CD4-positive, alpha-beta T cell (primary cell): Measurements from ENCODE around the gene CDC5L. TPM values are rescaled to one million over a fixed set of nuclear protein-coding genes. Genes with fewer than 3 reads are reported as not detected.

Experiments
- ATAC-seq: fragments of 200-7000 bp; cut with Tn5 transposase; one replicate; pipeline ENCODE4 v1.10.0; 2022; ENCODE audit warnings: mild to moderate bottlenecking; ENCODE audit not compliant: poor library complexity
- CTCF ChIA-PET: fragments of 350-600 bp; sonication (Branson Sonifier 250); formaldehyde crosslinking; loops from one replicate; lab custom pipeline; 2021; ENCODE audit warnings: antibody characterized with exemption, inconsistent platforms; lab: Charles Lee
- POLR2A ChIA-PET: fragments of 350-600 bp; sonication (Branson Sonifier 250); formaldehyde crosslinking; loops from one replicate; lab custom pipeline; 2021; ENCODE audit warnings: antibody characterized with exemption, inconsistent platforms; lab: Charles Lee
- DNase-seq, 14 experiments: peaks; one replicate each; pipeline ENCODE4 v3.0.0-alpha.2; 2013 to 2020; ENCODE audit warnings: mixed read lengths in 2 of 14
- H3K27ac ChIP-seq, 2 donors: one replicate each; pipeline versions ENCODE4 v1.5.1 to v1.7.0; 2013; ENCODE audit warnings: low read length in 2 of 2, low read depth in 1 of 2, mild to moderate bottlenecking in 1 of 2
- H3K27me3 ChIP-seq, 2 experiments: 1 replicate in 1 of 2; 2 replicates in 1 of 2; pipeline versions ENCODE4 v1.6.1 to v1.7.0; 2013; ENCODE audit warnings: low read length in 2 of 2, control low read depth in 1 of 2, mild to moderate bottlenecking in 1 of 2, moderate library complexity in 1 of 2; ENCODE audit not compliant: insufficient read depth in 2 of 2, control insufficient read depth in 1 of 2
- H3K36me3 ChIP-seq: one replicate; pipeline ENCODE4 v1.6.1; 2013; ENCODE audit warnings: low read length, control low read depth; ENCODE audit not compliant: insufficient read depth
- H3K4me1 ChIP-seq: one replicate; pipeline ENCODE4 v1.6.1; 2013; ENCODE audit warnings: low read length, control low read depth; ENCODE audit not compliant: insufficient read depth
- H3K4me3 ChIP-seq: one replicate; pipeline ENCODE4 v1.5.1; 2013; ENCODE audit warnings: mild to moderate bottlenecking, low read length, moderate library complexity
- H3K9me3 ChIP-seq, 2 experiments: 1 replicate in 1 of 2; 2 replicates in 1 of 2; pipeline versions ENCODE4 v1.6.1 to v1.7.0; 2013; ENCODE audit warnings: low read length in 2 of 2, mild to moderate bottlenecking in 2 of 2, control low read depth in 1 of 2, moderate library complexity in 1 of 2; ENCODE audit not compliant: control insufficient read depth in 1 of 2, insufficient read depth in 1 of 2
- H3K27ac Mint-ChIP-seq: one replicate; pipeline ENCODE4 v1.8.0; 2020; ENCODE audit warnings: mixed read lengths
- H3K27me3 Mint-ChIP-seq: one replicate; pipeline ENCODE4 v1.8.0; 2021; ENCODE audit warnings: mixed read lengths
- H3K36me3 Mint-ChIP-seq: one replicate; pipeline ENCODE4 v1.8.0; 2021; ENCODE audit warnings: low read depth, mixed read lengths
- H3K4me1 Mint-ChIP-seq: one replicate; pipeline ENCODE4 v1.8.0; 2021; ENCODE audit warnings: low read depth, mixed read lengths
- H3K4me3 Mint-ChIP-seq: one replicate; pipeline ENCODE4 v1.8.0; 2020; ENCODE audit warnings: mild to moderate bottlenecking, mixed read lengths
- H3K9me3 Mint-ChIP-seq: one replicate; pipeline ENCODE4 v1.8.0; 2020; ENCODE audit warnings: mixed read lengths
- intact Hi-C, 2 experiments: fragments of 100-400 bp; cut with DNase I in 1 of 2; cut with micrococcal nuclease in 1 of 2; formaldehyde crosslinking; loops; one replicate each; pipeline versions ENCODE4 v1.15.1 to v1.9.0; 2023 to 2025; cut with DNase I, micrococcal nuclease
- total RNA-seq, 174 experiments: library from RNA in 2 of 174; stranded (reverse) in 2 of 174; gene quantifications; one replicate each; pipeline ENCODE4 v1.2.3 and lab custom pipeline; 2021 to 2026
- TF ChIP-seq, protein P1 (sequence below): fragments of 200-600 bp; IDR thresholded peaks from one replicate; pipeline ENCODE4 v1.8.0; 2022; ENCODE audit warnings: antibody characterized with exemption, mild to moderate bottlenecking

CDC5L gene
- total RNA-seq, 2 experiments from 2014 or later = 18.9 to 19.9 TPM

DNA sequence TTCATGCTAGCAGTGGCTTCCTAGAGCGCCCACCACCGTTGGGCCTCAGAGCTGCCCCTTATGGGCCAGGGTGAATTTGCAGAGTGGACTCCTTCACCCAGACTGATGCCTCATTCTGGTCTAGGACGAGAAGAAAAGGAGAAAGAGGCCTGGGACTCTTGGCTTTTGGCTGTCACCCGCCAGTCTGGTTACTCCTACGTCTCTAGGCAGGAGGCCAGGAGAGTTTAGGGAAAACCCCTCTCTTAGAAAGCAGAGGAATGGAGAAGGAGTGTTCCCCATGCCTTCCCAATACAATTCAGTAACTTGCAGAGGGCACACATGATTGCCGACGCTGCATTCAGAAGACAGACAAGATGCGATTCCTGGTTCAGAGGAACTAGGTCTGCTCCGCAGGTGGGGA, 70.1 kb downstream of the CDC5L start:
- Histone ChIP-seq H3K9me3 (no peaks in the 10 kb centered on the region), H3K36me3 (no peaks in the 10 kb centered on the region), H3K4me1 (no peaks in the 10 kb centered on the region), H3K4me3 (no peak overlapping the region), H3K27ac (no peak overlapping the region), H3K27me3 (peaks cover 0 to 2% of the 10 kb centered on the region in 2 experiments)
- Mint-ChIP-seq H3K27me3 (no peaks in the 10 kb centered on the region), H3K27ac (no peak overlapping the region), H3K4me1 (no peaks in the 10 kb centered on the region), H3K4me3 (no peak overlapping the region), H3K9me3 (no peaks in the 10 kb centered on the region), H3K36me3 (peaks cover 4% of the 10 kb centered on the region)
- POLR2A ChIA-PET = no interaction called here
- TF ChIP-seq, protein P1, sequence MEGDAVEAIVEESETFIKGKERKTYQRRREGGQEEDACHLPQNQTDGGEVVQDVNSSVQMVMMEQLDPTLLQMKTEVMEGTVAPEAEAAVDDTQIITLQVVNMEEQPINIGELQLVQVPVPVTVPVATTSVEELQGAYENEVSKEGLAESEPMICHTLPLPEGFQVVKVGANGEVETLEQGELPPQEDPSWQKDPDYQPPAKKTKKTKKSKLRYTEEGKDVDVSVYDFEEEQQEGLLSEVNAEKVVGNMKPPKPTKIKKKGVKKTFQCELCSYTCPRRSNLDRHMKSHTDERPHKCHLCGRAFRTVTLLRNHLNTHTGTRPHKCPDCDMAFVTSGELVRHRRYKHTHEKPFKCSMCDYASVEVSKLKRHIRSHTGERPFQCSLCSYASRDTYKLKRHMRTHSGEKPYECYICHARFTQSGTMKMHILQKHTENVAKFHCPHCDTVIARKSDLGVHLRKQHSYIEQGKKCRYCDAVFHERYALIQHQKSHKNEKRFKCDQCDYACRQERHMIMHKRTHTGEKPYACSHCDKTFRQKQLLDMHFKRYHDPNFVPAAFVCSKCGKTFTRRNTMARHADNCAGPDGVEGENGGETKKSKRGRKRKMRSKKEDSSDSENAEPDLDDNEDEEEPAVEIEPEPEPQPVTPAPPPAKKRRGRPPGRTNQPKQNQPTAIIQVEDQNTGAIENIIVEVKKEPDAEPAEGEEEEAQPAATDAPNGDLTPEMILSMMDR = no peak
- DNase-seq = no peak
- CTCF ChIA-PET = no interaction called here
- intact Hi-C loops = loop anchor here in 1 of 2 experiments (5.0 to 10.0 kb wide), 3 partner anchors 190 to 363 kb away; partner anchors contain the start of gene NFKBIE
- ATAC-seq = no peak

DNA sequence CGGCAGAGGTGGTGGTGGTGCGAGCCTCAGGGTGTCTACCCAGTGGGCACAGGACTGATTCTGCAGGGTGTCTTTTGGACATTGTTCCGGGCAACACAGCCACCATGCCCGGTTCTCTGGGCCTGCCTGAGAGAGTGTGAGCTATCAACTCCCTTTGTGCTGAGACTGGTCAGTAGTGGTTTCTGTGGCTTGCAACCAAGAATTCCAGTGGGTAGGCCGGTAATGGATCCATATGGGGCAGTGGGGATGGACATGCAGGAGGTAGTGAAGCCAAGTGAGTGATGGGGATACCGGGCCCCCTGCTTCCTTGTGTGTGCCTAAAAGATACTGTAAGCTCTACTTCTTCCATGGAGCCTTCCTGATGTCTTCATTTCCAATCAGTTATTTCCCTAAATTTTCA, 71.0 kb downstream of the CDC5L start:
- ChIA-PET CTCF (no interaction called here), POLR2A (no interaction called here)
- Mint-ChIP-seq H3K4me3 (no peak overlapping the region), H3K4me1 (no peaks in the 10 kb centered on the region), H3K36me3 (no peaks in the 10 kb centered on the region), H3K9me3 (no peaks in the 10 kb centered on the region), H3K27me3 (no peaks in the 10 kb centered on the region), H3K27ac (no peak overlapping the region)
- Histone ChIP-seq H3K4me1 (no peaks in the 10 kb centered on the region), H3K27ac (no peak overlapping the region), H3K27me3 (peaks cover 0 to 2% of the 10 kb centered on the region in 2 experiments), H3K4me3 (no peak overlapping the region), H3K9me3 (no peaks in the 10 kb centered on the region), H3K36me3 (no peaks in the 10 kb centered on the region)
- ATAC-seq (no peak), DNase-seq (no peak)
- TF ChIP-seq, protein P1 = no peak
- intact Hi-C loops = loop anchor here in 1 of 2 experiments (5.0 to 10.0 kb wide), 3 partner anchors 191 to 364 kb away; partner anchors contain the start of gene NFKBIE

DNA sequence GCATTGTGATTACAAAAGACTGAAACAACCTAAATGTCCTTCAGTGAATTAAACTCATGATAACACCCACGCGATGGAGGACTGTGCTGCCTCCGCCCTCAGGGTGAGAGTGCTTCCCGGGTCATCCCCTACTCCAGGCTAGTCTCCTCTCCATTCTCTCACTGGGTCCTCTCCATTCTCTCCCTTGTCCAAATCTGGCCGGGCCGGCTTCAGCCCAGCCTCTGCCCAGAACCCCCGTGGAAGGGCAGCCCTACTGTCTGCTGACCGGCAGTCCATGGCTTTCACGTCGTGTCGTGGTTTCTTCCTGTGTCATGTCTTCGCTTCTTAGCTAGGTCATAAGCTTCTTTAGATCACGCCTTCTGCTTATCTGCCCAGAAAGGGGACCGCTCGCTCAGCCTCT, 74.8 kb downstream of the CDC5L start:
- H3K27ac Mint-ChIP-seq = no peak overlapping the region
- no peak overlapping the region for H3K27ac ChIP-seq
- TF ChIP-seq, protein P1 = no peak
- CTCF ChIA-PET = no interaction called here
- H3K9me3 ChIP-seq = no peaks in the 10 kb centered on the region
- DNase-seq (no peak), ATAC-seq (no peak)
- H3K4me3 Mint-ChIP-seq = no peak overlapping the region
- H3K4me1 ChIP-seq = no peaks in the 10 kb centered on the region
- peaks cover 0 to 2% of the 10 kb centered on the region in 2 experiments for H3K27me3 ChIP-seq
- H3K36me3 Mint-ChIP-seq = no peaks in the 10 kb centered on the region
- H3K4me1 Mint-ChIP-seq = no peaks in the 10 kb centered on the region
- intact Hi-C loops = no loop called here
- no peak overlapping the region for H3K4me3 ChIP-seq
- H3K36me3 ChIP-seq = no peaks in the 10 kb centered on the region
- peaks cover 4% of the 10 kb centered on the region for H3K27me3 Mint-ChIP-seq
- no peaks in the 10 kb centered on the region for H3K9me3 Mint-ChIP-seq
- POLR2A ChIA-PET = no interaction called here
